ENCODE measurements around the gene FBXO45.
"Not testable (repeated sequence)": the region's sequence is repeated elsewhere in the genome, so short reads cannot be mapped to it uniquely, and the experiment has no call there.

The FBXO45 gene

DNA sequence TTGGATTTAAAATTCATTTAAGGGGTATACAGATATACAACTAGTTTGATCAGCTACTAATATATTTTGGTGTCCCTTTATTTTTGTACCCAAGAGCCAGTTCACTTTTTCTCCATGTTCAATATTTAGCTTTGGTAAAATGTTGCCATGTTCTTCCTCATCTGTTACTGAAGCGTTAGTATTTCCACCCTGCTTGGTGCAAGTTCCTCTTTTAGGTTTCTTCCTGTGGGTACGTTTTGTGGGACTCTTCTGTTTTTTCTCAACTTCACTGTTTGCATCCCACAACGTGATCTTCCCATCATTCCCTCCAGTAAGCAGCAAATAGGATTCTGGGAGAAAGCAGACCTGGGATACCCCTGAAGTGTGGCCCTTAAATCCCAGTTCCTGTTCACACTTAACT lies 14.3 kb upstream of the FBXO45 start:
- no peak overlapping the region for H3K4me3 ChIP-seq

DNA sequence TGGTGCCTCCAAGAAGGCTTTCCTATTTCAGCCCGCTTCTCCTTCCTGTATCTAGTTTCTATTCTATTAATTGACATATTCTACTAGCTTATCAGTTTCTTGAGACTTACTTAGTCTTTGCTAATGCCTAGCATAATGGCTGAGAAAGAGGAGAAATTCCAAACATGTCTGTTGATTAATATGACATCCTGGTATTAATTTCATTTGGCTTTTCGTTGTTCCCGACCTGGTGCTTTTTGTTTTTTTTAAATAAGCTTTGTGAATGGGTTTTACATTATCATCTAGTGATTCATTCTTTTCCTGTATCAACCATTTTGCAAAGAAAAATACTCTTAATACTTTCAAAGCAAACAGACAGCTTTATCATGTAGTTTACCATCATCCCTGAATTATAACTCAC lies 13.2 kb upstream of the FBXO45 start:
- H3K4me3 ChIP-seq: no peak overlapping the region
- no peak overlapping the region for H3K27ac ChIP-seq

More for the DNA sequence above, 14.3 kb upstream of the FBXO45 start:
- no peak overlapping the region for H3K27ac ChIP-seq

- H3K27ac ChIP-seq: peak overlapping the region in 2 of 21 experiments; percentile 16 to 20
- no peak overlapping the region for H3K4me3 ChIP-seq
Measured at GRCh38 chr3:196557236-196557635, 11.2 kb upstream of the FBXO45 start.

GRCh38 chr3:196558476-196558875 lies 10.0 kb upstream of the FBXO45 start:
- no peak overlapping the region for H3K4me3 ChIP-seq
- peak overlapping the region in 4 of 21 experiments; percentile 23 to 61 (median 31) for H3K27ac ChIP-seq

DNA sequence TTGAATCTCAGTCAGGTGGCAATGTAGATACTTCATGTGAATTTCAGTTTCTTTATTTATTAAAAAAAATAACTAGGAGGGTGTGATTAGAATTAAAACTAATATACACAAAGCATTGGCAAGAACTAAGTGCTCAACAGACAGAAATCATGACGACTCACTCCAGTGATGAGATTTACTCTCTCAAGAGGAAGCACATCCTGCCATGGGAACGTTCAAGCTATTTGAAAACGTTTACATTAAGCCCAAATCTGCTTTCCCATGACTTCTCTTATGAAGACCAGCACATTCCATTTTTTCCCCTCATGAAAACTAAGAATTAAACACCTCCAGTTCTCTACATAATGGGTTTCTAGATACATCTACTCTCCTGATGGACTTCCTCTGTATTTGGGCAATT lies 8.6 kb upstream of the FBXO45 start:
- Histone ChIP-seq H3K4me3 (no peak overlapping the region), H3K27ac (no peak overlapping the region)

- Histone ChIP-seq H3K4me3 (no peak overlapping the region), H3K27ac (peak overlapping the region in 10 of 21 experiments; percentile 11 to 75 (median 61))
Measured at GRCh38 chr3:196563721-196564225, 4.7 kb upstream of the FBXO45 start.

DNA sequence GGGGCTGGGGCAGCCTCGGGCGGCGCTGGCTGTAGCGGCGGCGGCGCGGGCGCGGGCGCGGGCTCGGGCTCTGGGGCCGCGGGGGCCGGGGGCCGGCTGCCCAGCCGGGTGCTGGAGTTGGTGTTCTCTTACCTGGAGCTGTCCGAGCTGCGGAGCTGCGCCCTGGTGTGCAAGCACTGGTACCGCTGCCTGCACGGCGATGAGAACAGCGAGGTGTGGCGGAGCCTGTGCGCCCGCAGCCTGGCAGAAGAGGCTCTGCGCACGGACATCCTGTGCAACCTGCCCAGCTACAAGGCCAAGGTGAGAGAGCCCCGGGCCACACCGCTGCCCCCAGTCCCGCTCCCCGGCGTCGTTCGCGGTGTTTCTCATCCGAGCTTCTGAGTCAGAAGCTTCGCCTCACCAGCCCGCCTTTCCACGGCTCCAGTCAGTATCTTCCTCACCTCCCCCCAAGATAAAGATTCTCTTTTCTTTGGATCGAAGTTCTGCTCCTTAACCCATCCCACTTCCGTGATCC lies 600 bp downstream of the FBXO45 start:
- H3K27ac ChIP-seq: peak overlapping the region in 19 of 21 experiments; percentile 51 to 93 (median 87)
- H3K4me3 ChIP-seq: peak overlapping the region; percentile 60 to 94 (median 72)

DNA sequence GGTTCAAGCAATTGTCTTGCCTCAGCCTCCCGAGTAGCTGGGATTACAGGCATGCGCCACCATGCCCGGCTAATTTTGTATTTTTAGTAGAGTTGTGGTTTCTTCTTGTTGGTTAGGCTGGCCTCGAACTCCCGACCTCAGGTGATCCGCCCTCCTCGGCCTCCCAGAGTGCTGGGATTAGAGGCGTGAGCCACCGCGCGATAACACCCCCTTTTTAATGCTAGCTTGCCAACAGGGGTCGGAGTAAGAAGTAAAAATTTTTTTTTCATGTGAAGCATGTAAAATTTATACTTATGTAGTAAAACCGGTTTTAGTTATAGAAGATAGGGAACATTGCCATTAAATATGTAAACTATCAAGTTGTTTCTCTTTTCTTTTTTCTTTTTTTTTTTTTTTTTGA lies 1.9 kb downstream of the FBXO45 start:
- not testable (repeated sequence) for H3K27ac ChIP-seq, H3K4me3 ChIP-seq

DNA sequence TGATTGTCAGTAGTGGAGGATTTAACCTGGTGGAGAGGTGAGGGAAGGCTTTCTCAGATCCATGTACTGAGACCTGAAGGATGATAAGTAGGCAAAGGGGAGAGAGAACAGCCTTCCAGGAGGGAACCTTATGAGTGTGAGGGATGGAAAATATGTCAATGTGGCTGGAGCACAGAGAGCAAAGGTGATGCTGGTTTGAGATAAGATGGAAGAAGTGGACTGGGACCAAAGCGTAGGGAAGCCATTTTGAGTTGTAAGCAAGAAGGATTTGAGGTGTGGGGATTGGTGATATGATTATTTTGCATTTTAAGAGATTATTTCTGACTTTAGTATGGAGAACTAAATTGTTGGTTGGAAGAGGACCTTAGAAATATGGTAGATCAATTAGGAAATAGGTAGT lies 3.9 kb downstream of the FBXO45 start:
- no peak overlapping the region for H3K27ac ChIP-seq
- no peak overlapping the region for H3K4me3 ChIP-seq

- no peak overlapping the region for H3K27ac ChIP-seq
Measured at GRCh38 chr3:196585044-196585757, 16.7 kb downstream of the FBXO45 start.

GRCh38 chr3:196590279-196590678 lies 21.8 kb downstream of the FBXO45 start:
- no peak overlapping the region for H3K4me3 ChIP-seq
- H3K27ac ChIP-seq: no peak overlapping the region

More at GRCh38 chr3:196585044-196585757, 16.7 kb downstream of the FBXO45 start:
- H3K4me3 ChIP-seq: no peak overlapping the region

DNA sequence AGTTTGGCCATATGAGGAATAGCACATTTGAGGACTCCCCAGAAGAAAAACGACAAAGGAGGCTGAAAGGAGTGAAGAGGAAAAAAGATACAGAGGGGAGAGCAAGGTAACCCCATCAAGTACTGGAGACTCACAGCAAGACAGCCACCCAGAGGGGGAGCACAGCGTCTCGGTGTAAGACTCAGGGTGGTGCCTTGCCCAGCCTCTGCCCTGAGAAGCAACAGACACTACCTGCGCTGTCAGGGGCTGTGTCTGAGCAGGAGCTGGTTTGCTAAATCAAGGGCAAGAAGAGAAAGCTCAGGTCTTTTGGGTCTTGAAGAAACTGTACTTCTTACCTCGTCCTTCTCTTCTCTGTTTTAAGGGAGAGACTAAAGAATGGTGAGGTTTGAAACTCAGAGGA lies 27.9 kb downstream of the FBXO45 start:
- H3K27ac ChIP-seq: no peak overlapping the region
- no peak overlapping the region for H3K4me3 ChIP-seq

DNA sequence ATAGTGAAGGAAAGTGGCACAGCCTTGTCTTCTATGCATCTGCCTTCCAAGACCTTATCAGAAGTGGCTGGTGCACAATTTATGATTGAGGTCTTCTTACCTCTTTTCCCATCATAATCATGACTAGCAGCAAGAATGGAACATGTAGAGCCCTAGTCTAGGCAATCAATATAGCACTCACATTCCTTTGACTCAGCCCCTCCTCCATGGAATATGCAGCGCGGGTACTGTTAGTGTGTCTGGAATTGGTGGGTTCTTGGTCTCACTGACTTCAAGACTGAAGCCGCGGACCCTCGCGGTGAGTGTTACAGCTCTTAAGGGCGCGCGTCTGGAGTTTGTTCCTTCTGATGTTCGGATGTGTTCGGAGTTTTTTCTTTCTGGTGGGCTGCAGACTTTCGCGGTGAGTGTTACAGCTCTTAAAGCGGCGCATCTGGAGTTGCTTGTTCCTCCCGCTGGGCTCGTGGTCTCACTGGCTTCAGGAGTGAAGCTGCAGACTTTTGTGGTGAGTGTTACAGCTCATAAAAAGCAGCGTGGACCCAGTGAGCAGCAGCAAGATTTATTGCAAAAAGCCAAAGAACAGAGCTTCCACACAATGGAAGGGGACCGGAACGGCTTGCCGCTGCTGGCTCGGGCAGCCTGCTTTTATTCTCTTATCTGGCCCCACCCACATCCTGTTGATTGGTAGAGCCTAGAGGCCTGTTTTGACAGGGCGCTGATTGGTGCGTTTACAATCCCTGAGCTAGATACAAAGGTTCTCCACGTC lies 29.7 kb downstream of the FBXO45 start:
- not testable (repeated sequence) for H3K27ac ChIP-seq
- peak overlapping the region in 4 of 7 experiments; percentile 1 to 25 (median 7) for H3K4me3 ChIP-seq

- H3K27ac ChIP-seq: no peak overlapping the region
Measured at GRCh38 chr3:196599734-196600128, 31.3 kb downstream of the FBXO45 start.

DNA sequence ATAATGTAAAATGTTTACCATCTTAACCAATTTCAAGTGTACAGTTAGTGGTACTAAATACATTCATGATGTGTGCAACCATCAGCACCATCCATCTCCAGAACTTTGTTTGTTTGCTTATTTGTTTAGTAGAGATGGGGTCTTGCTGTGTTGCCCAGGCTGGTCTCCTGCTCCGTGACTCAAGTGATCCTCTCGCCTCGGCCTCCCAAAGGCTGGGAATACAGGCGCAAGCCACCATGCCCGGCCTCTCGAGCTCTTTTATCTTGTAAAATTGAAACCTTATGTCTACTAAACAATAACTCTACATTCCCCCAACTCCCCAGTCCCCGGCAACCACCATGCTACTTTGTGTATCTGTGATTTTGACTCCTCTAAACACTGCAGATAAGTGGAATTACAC lies 31.9 kb downstream of the FBXO45 start:
- Histone ChIP-seq H3K4me3 (no peak overlapping the region), H3K27ac (no peak overlapping the region)

More at GRCh38 chr3:196599734-196600128, 31.3 kb downstream of the FBXO45 start:
- H3K4me3 ChIP-seq: no peak overlapping the region

DNA sequence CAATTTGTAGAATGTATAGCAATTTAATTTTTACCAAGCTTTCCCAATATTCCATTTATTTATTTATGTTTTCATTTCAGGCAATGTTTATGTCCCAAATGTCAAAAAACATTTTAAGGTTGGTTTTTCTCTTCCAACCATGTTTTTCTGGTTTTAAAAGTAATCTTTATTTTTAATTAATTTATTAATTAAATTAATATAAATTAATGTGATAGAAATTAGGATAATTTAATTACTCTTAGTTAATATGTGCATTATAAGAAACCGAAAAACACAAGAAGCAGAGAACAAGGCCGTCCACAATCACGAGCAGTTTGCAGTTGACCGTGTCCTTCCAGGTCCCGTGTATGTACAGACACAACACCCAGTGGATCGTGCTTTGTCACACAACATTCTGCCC lies 34.2 kb downstream of the FBXO45 start:
- no peak overlapping the region for H3K4me3 ChIP-seq
- no peak overlapping the region for H3K27ac ChIP-seq

- Histone ChIP-seq H3K27ac (no peak overlapping the region), H3K4me3 (no peak overlapping the region)
Measured at GRCh38 chr3:196603683-196604082, 35.2 kb downstream of the FBXO45 start.

DNA sequence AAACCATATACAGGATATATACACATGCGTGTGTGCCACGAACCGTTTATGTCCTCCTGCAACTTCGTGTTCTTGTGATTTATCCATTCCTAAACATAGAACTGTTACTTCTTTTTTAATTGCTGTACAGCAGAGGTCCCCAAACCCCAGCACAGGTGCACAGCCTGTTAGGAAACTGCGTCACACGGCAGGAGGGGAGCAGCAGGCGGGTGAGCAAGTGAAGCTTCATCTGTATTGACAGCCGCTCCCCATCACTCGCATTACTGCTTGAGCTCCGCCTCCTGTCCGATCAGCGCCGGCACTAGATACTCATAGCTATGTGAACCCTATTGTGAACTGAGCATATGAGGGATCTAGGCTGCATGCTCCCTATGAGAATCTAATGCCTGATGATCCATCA lies 36.1 kb downstream of the FBXO45 start:
- no peak overlapping the region for H3K27ac ChIP-seq
- no peak overlapping the region for H3K4me3 ChIP-seq

DNA sequence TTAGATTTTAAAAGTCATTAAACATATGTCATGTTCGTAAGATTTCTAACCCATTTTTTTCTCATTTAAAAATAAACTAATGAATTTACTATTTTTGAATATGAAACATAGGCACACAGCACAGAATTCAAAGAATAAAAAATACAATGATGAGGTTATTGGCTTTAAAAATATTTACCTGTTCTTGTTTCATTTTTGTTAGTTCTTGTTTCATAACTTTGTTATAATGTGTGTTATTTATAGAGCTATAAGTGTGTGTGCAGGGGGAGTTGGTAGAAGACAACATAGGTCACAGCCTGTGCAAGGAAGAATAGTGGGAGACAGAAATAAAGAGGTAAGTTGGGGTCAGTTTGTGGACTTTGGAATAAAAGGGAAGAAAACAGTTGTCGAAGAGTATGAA lies 40.2 kb downstream of the FBXO45 start:
- Histone ChIP-seq H3K27ac (no peak overlapping the region), H3K4me3 (no peak overlapping the region)

GRCh38 chr3:196609343-196609775 lies 40.9 kb downstream of the FBXO45 start:
- H3K27ac ChIP-seq: peak overlapping the region in 9 of 21 experiments; percentile 8 to 85 (median 34)
- H3K4me3 ChIP-seq: no peak overlapping the region
